ENCODE results near the gene TAF6. TPM values are rescaled to one million over a fixed set of nuclear protein-coding genes. Genes with fewer than 3 reads are reported as not detected.

TAF6 gene
- total and polyA plus RNA-seq, 9 of the 15 experiments (the other 6 are each of a cell fraction or from before 2014, with no cell fraction given): 0.78 to 78.7 (median 21.3) TPM

GRCh38 chr7:100101016-100101862, 17.9 kb downstream of the TAF6 start, which contains the start of the genes AP4M1 and MCM7 (continued):
- TF ChIP-seq ZBTB33 (CRISPR knock-in tag; IDR thresholded peaks at IDR 0.05) (peak; percentile 61; the same call in 1 of the 2 replicates), CCNT2 (IDR thresholded peaks at IDR 0.05; ENCODE audit: borderline replicate concordance, extremely low read depth, insufficient read length, low read depth, low read length) (peak; percentile 76), HNRNPUL1 (IDR thresholded peaks at IDR 0.05; ENCODE audit: low read length) (no peak), SLC30A9 (CRISPR knock-in tag; IDR thresholded peaks at IDR 0.05) (no peak), TSC22D4 (tag; IDR thresholded peaks at IDR 0.05) (no peak), CBFB (CRISPR knock-in tag; IDR thresholded peaks at IDR 0.05) (peak; percentile 85; the same call in 1 of the 2 replicates), CREBBP (IDR thresholded peaks at IDR 0.05; ENCODE audit: low read depth, low read length) (no peak), NR2C1 (IDR thresholded peaks at IDR 0.05) (no peak), NR2C1 (tag; IDR thresholded peaks at IDR 0.05) (no peak), ZBTB26 (CRISPR knock-in tag; IDR thresholded peaks at IDR 0.05) (peak; percentile 23; the same call in 1 of the 2 replicates), SMARCC2 (IDR thresholded peaks at IDR 0.05; ENCODE audit: low read depth) (no peak), MEF2A (IDR thresholded peaks at IDR 0.05; ENCODE audit: control insufficient read depth, low read depth, low read length) (0 out of 2 replicates have a peak, but pooled peaks have one; percentile 11), ELF4 (CRISPR knock-in tag; IDR thresholded peaks at IDR 0.05) (no peak), ZNF75A (CRISPR knock-in tag; IDR thresholded peaks at IDR 0.05) (no peak), ZNF644 (tag; IDR thresholded peaks at IDR 0.05; ENCODE audit: low read depth) (no peak), E2F4 (CRISPR knock-in tag; IDR thresholded peaks at IDR 0.05; ENCODE audit: low read depth) (peak; percentile 96), NFE2L1 (tag; IDR thresholded peaks at IDR 0.05; ENCODE audit: borderline replicate concordance, low read depth) (no peak), SMAD4 (CRISPR knock-in tag; conservative IDR thresholded peaks at IDR 0.05) (no peak), AFF1 (IDR thresholded peaks at IDR 0.05; ENCODE audit: low read depth in 1 of 2, partially characterized antibody in 2 of 2) (no peak)

Measured in K562 (cell line).